Measurements from ENCODE around the gene TF. TPM values are rescaled to one million over a fixed set of nuclear protein-coding genes. Genes with fewer than 3 reads are reported as not detected.

TF gene
- total and polyA plus RNA-seq, 3 experiments from 2014 or later: 0.02 to 0.26 TPM; not detected in 1

- H3K36me3 ChIP-seq (ENCODE audit: insufficient read depth, low read length): no peaks in the 10 kb centered on the region
- H3K27ac ChIP-seq (ENCODE audit: low read depth, low read length): no peak overlapping the region
- H3K4me1 Mint-ChIP-seq: no peaks in the 10 kb centered on the region
- H3K27me3 Mint-ChIP-seq: peaks cover 6 to 26% of the 10 kb centered on the region in 2 donors
- POLR2A ChIA-PET: no interaction called here
- H3K4me1 ChIP-seq (ENCODE audit: insufficient read depth, low read length): no peaks in the 10 kb centered on the region
- no peak overlapping the region for H3K4me3 Mint-ChIP-seq
- H3K9me3 Mint-ChIP-seq: no peaks in the 10 kb centered on the region
- CTCF ChIA-PET: no interaction called here
- no peaks in the 10 kb centered on the region for H3K9me3 ChIP-seq (ENCODE audit: low read length)
- H3K27ac Mint-ChIP-seq: no peak overlapping the region
- no peaks in the 10 kb centered on the region for H3K27me3 ChIP-seq (ENCODE audit: insufficient read depth, low read length, poor library complexity, severe bottlenecking)
- H3K36me3 Mint-ChIP-seq: no peaks in the 10 kb centered on the region
- no peak overlapping the region for H3K4me3 ChIP-seq (ENCODE audit: low read length)
- no peak for DNase-seq
Observed at GRCh38 chr3:133757701-133758567, 11.7 kb downstream of the TF start.

GRCh38 chr3:133758568-133758928, 12.4 kb downstream of the TF start:
- Mint-ChIP-seq H3K4me3 (no peak overlapping the region), H3K36me3 (no peaks in the 10 kb centered on the region), H3K27me3 (peaks cover 6 to 26% of the 10 kb centered on the region in 2 donors), H3K27ac (no peak overlapping the region), H3K4me1 (no peaks in the 10 kb centered on the region), H3K9me3 (no peaks in the 10 kb centered on the region)
- Histone ChIP-seq H3K4me1 (ENCODE audit: insufficient read depth, low read length) (no peaks in the 10 kb centered on the region), H3K36me3 (ENCODE audit: insufficient read depth, low read length) (no peaks in the 10 kb centered on the region), H3K9me3 (ENCODE audit: low read length) (no peaks in the 10 kb centered on the region), H3K4me3 (ENCODE audit: low read length) (no peak overlapping the region), H3K27ac (ENCODE audit: low read depth, low read length) (no peak overlapping the region), H3K27me3 (ENCODE audit: insufficient read depth, low read length, poor library complexity, severe bottlenecking) (no peaks in the 10 kb centered on the region)
- CTCF ChIA-PET: interaction anchor here (1.4 kb wide), 1 partner anchor 8 kb away, joined by 3 read pairs; no protein-coding TSS in a partner anchor
- DNase-seq: no peak
- POLR2A ChIA-PET: no interaction called here

GRCh38 chr3:133758964-133759739, 13.0 kb downstream of the TF start:
- ChIA-PET CTCF (interaction anchor here (1.4 kb wide), 1 partner anchor 9 kb away, joined by 3 read pairs; no protein-coding TSS in a partner anchor), POLR2A (no interaction called here)
- H3K36me3 Mint-ChIP-seq: no peaks in the 10 kb centered on the region

GRCh38 chr3:133759740-133760305, 13.6 kb downstream of the TF start:
- H3K36me3 ChIP-seq (ENCODE audit: insufficient read depth, low read length): no peaks in the 10 kb centered on the region
- H3K4me3 ChIP-seq (ENCODE audit: low read length): no peak overlapping the region
- no peaks in the 10 kb centered on the region for H3K27me3 ChIP-seq (ENCODE audit: insufficient read depth, low read length, poor library complexity, severe bottlenecking)
- no peak for DNase-seq
- H3K4me3 Mint-ChIP-seq: no peak overlapping the region
- H3K27ac Mint-ChIP-seq: no peak overlapping the region
- no peaks in the 10 kb centered on the region for H3K9me3 ChIP-seq (ENCODE audit: low read length)
- H3K27me3 Mint-ChIP-seq: peaks cover 9 to 28% of the 10 kb centered on the region in 2 donors
- H3K36me3 Mint-ChIP-seq: no peaks in the 10 kb centered on the region
- no peaks in the 10 kb centered on the region for H3K9me3 Mint-ChIP-seq
- H3K4me1 Mint-ChIP-seq: no peaks in the 10 kb centered on the region
- ChIA-PET POLR2A (no interaction called here), CTCF (interaction anchor here (1.4 kb wide), 1 partner anchor 9 kb away, joined by 3 read pairs; no protein-coding TSS in a partner anchor)
- no peaks in the 10 kb centered on the region for H3K4me1 ChIP-seq (ENCODE audit: insufficient read depth, low read length)
- no peak overlapping the region for H3K27ac ChIP-seq (ENCODE audit: low read depth, low read length)

More at GRCh38 chr3:133758964-133759739, 13.0 kb downstream of the TF start:
- Histone ChIP-seq H3K27me3 (ENCODE audit: insufficient read depth, low read length, poor library complexity, severe bottlenecking) (no peaks in the 10 kb centered on the region), H3K4me1 (ENCODE audit: insufficient read depth, low read length) (no peaks in the 10 kb centered on the region), H3K4me3 (ENCODE audit: low read length) (no peak overlapping the region), H3K9me3 (ENCODE audit: low read length) (no peaks in the 10 kb centered on the region), H3K27ac (ENCODE audit: low read depth, low read length) (no peak overlapping the region), H3K36me3 (ENCODE audit: insufficient read depth, low read length) (no peaks in the 10 kb centered on the region)
- H3K4me3 Mint-ChIP-seq: no peak overlapping the region
- H3K9me3 Mint-ChIP-seq: no peaks in the 10 kb centered on the region
- H3K4me1 Mint-ChIP-seq: no peaks in the 10 kb centered on the region
- H3K27me3 Mint-ChIP-seq: peaks cover 9 to 26% of the 10 kb centered on the region in 2 donors
- no peak for DNase-seq
- H3K27ac Mint-ChIP-seq: no peak overlapping the region

- Mint-ChIP-seq H3K36me3 (no peaks in the 10 kb centered on the region), H3K9me3 (no peaks in the 10 kb centered on the region), H3K27ac (no peak overlapping the region), H3K27me3 (peaks cover 9 to 29% of the 10 kb centered on the region in 2 donors), H3K4me3 (no peak overlapping the region), H3K4me1 (no peaks in the 10 kb centered on the region)
- Histone ChIP-seq H3K9me3 (ENCODE audit: low read length) (no peaks in the 10 kb centered on the region), H3K27ac (ENCODE audit: low read depth, low read length) (no peak overlapping the region), H3K27me3 (ENCODE audit: insufficient read depth, low read length, poor library complexity, severe bottlenecking) (no peaks in the 10 kb centered on the region), H3K4me1 (ENCODE audit: insufficient read depth, low read length) (no peaks in the 10 kb centered on the region), H3K36me3 (ENCODE audit: insufficient read depth, low read length) (no peaks in the 10 kb centered on the region), H3K4me3 (ENCODE audit: low read length) (no peak overlapping the region)
- ChIA-PET CTCF (no interaction called here), POLR2A (no interaction called here)
- no peak for DNase-seq
Observed at GRCh38 chr3:133760916-133761315, 14.7 kb downstream of the TF start.

- Mint-ChIP-seq H3K9me3 (no peaks in the 10 kb centered on the region), H3K27me3 (peaks cover 7 to 36% of the 10 kb centered on the region in 2 donors), H3K4me3 (no peak overlapping the region), H3K4me1 (no peaks in the 10 kb centered on the region), H3K27ac (no peak overlapping the region), H3K36me3 (no peaks in the 10 kb centered on the region)
- H3K9me3 ChIP-seq (ENCODE audit: low read length): no peaks in the 10 kb centered on the region
- CTCF ChIA-PET: no interaction called here
- no peaks in the 10 kb centered on the region for H3K4me1 ChIP-seq (ENCODE audit: insufficient read depth, low read length)
- H3K4me3 ChIP-seq (ENCODE audit: low read length): no peak overlapping the region
- H3K36me3 ChIP-seq (ENCODE audit: insufficient read depth, low read length): no peaks in the 10 kb centered on the region
- no peak overlapping the region for H3K27ac ChIP-seq (ENCODE audit: low read depth, low read length)
- no peaks in the 10 kb centered on the region for H3K27me3 ChIP-seq (ENCODE audit: insufficient read depth, low read length, poor library complexity, severe bottlenecking)
- no peak for DNase-seq
- POLR2A ChIA-PET: no interaction called here
Observed at GRCh38 chr3:133761605-133762484, 15.7 kb downstream of the TF start.

- Mint-ChIP-seq H3K27me3 (peaks cover 3 to 29% of the 10 kb centered on the region in 2 donors), H3K4me3 (no peak overlapping the region), H3K4me1 (no peaks in the 10 kb centered on the region), H3K9me3 (no peaks in the 10 kb centered on the region), H3K27ac (no peak overlapping the region), H3K36me3 (no peaks in the 10 kb centered on the region)
- Histone ChIP-seq H3K9me3 (ENCODE audit: low read length) (no peaks in the 10 kb centered on the region), H3K27ac (ENCODE audit: low read depth, low read length) (no peak overlapping the region), H3K4me3 (ENCODE audit: low read length) (no peak overlapping the region), H3K36me3 (ENCODE audit: insufficient read depth, low read length) (no peaks in the 10 kb centered on the region), H3K4me1 (ENCODE audit: insufficient read depth, low read length) (no peaks in the 10 kb centered on the region), H3K27me3 (ENCODE audit: insufficient read depth, low read length, poor library complexity, severe bottlenecking) (no peaks in the 10 kb centered on the region)
- DNase-seq: no peak
- POLR2A ChIA-PET: no interaction called here
- CTCF ChIA-PET: no interaction called here
Observed at GRCh38 chr3:133762539-133762938, 16.3 kb downstream of the TF start.
